WI38 (cell line): Measurements from ENCODE around the gene CLPSL2.
"Not testable (repeated sequence)": the region's sequence is repeated elsewhere in the genome, so short reads cannot be mapped to it uniquely, and the experiment has no call there.

ENCODE experiments used
- H3K4me3 ChIP-seq: 2 replicates; pipeline ENCODE4 v1.5.1; 2011; ENCODE audit warnings: low read depth, mild to moderate bottlenecking, control low read depth, low read length
- CTCF ChIP-seq: IDR thresholded peaks from 2 replicates; pipeline ENCODE4 v1.5.1; 2012; ENCODE audit warnings: low read depth, mild to moderate bottlenecking, control low read depth, low read length

Gene CLPSL2

GRCh38 chr6:35731414-35731735 is 45.0 kb upstream of the CLPSL2 start:
- H3K4me3 ChIP-seq = peak overlapping the region; percentile 69
- no peak for TF ChIP-seq CTCF

GRCh38 chr6:35731736-35732532 is 44.5 kb upstream of the CLPSL2 start:
- peak overlapping the region; percentile 69 for H3K4me3 ChIP-seq
- no peak for TF ChIP-seq CTCF

- TF ChIP-seq CTCF = no peak
- no peak overlapping the region for H3K4me3 ChIP-seq
These were observed 42.8 kb upstream of the CLPSL2 start for GRCh38 chr6:35733633-35734032.

- H3K4me3 ChIP-seq = not testable (repeated sequence)
These were observed 42.1 kb upstream of the CLPSL2 start for GRCh38 chr6:35734319-35734718.

GRCh38 chr6:35735452-35735851 is 40.9 kb upstream of the CLPSL2 start:
- no peak for TF ChIP-seq CTCF
- H3K4me3 ChIP-seq = no peak overlapping the region

GRCh38 chr6:35736253-35736894 is 40.0 kb upstream of the CLPSL2 start:
- peak; percentile 89 for TF ChIP-seq CTCF
- H3K4me3 ChIP-seq = no peak overlapping the region

GRCh38 chr6:35736982-35737412 is 39.4 kb upstream of the CLPSL2 start, which contains the start of gene ARMC12:
Gene ARMC12, plus strand, starts transcription at chr6:35737032. Its CDS starts 77 bp downstream, at chr6:35737109.
- no peak within 1 kb of the TSS for H3K4me3 ChIP-seq

More at GRCh38 chr6:35736982-35737412, 39.4 kb upstream of the CLPSL2 start, which contains the start of gene ARMC12:
- no peak for TF ChIP-seq CTCF
